ENCODE results near the gene GBP6.

DNA sequence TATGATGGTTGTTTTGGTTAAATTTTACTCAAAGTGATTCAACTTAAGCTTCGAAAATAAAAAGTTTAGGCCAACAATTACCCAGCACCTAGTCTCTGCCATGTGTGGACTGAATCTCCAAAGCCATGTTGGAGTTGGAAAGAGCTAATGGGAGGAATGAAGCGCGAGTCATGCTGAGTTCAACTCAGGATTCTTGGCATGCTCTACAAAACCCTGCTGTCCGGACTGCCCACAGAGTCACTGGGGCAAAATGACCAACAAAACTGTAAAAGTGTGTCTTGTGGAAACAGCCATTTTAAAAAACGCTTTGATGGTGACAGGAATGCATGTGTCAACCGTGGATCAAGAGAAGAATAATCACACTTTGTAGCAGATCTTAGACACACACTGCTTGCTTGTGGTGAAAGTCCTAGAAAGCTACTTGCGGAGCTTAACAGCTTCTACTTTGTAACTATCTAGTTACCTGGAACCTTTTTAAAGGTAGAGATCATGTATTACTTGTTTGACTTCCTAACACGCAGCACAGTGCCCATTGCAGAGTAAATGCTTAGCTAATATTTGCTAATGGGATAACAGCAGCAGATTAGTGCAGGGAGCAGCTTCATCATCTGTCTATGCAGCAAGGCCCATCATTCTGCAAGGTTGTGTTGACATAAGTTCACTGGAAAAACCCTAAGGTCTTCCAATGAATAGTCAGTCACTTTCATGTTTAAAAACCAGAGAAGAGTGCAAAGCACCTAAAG lies 7.0 kb upstream of the GBP6 start:
- TF ChIP-seq, protein P1, sequence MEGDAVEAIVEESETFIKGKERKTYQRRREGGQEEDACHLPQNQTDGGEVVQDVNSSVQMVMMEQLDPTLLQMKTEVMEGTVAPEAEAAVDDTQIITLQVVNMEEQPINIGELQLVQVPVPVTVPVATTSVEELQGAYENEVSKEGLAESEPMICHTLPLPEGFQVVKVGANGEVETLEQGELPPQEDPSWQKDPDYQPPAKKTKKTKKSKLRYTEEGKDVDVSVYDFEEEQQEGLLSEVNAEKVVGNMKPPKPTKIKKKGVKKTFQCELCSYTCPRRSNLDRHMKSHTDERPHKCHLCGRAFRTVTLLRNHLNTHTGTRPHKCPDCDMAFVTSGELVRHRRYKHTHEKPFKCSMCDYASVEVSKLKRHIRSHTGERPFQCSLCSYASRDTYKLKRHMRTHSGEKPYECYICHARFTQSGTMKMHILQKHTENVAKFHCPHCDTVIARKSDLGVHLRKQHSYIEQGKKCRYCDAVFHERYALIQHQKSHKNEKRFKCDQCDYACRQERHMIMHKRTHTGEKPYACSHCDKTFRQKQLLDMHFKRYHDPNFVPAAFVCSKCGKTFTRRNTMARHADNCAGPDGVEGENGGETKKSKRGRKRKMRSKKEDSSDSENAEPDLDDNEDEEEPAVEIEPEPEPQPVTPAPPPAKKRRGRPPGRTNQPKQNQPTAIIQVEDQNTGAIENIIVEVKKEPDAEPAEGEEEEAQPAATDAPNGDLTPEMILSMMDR (IDR thresholded peaks at IDR 0.05) = no peak
- TF ChIP-seq ZFX (IDR thresholded peaks at IDR 0.05; ENCODE audit: borderline replicate concordance) = no peak
